GM19463 (cell line): ENCODE data around the gene RNF207.

ENCODE experiments used
- ATAC-seq: cut with Tn5 transposase; IDR thresholded peaks from one replicate; pipeline ENCODE4 v1.9.1; 2021; ENCODE audit warnings: mild to moderate bottlenecking, moderate library complexity; ENCODE audit not compliant: unreplicated experiment

The RNF207 gene

DNA sequence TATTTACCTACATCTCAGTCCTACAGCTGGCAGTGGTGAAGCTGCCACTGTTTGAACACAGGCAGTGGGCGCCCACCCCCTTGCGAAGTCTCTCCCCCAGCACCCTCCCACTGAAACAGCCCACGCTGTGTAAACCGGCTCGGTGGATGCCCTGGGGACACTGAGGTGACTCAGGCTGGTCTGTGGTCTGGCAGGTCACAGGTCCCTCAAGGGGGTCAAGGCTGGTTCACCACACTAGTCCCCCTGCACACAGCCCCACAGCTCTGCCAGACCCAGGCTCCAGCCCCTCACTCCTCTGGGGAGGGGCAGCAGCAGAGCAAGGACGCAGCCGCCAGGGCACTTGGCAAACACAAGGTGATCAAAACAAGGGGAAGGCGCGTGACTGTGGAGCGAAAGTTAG, 33.4 kb upstream of the RNF207 start:
- no peak for ATAC-seq

DNA sequence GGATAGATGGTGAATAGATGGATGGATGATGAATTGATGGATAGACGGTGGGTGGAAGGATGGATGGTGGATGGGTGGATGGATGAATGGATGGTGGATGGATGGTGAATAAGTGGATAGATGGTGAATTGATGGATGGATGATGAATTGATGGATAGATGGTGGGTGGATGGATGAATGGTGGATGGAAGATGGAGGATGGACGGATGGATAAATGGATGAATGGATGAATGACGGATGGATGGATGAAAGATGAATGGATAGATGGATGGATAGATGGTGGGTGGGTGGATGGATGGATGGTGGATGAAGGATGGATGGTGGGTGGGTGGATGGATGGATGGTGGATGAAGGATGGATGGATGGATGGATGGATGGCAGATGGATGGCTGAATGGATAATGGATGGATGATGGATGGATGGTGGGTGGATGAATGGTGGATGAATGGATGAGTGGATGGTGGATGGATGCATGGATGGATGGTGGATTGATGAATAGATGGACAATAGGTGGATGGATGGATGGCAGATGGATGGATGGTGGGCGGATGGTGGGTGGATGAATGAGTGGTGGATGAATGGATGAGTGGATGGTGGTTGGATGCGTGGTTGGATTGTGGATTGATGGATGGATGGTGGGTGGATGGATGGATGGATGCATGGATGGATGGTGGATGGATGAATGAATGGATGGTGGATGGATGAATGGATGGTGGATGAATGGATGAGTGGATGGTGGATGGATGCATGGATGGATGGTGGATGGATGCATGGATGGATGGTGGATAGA, 31.1 kb upstream of the RNF207 start:
- no peak for ATAC-seq

DNA sequence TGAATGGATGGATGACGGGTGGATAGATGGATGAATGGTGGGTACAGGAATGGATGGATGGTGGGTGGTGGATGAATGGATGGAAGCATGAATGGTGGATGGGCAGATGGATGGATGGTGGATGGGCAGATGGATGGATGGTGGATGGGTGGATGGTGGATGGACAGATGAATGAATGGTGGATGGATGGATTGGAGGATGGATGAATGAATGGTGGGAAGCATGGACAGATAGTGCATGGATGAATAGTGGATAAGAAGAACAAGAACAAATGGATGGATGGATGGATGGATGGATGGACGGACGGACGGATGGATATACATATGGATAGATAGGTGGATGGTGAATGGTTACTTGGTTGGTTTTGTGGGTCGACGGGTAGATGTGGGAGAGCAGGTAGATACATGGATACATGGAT, 30.5 kb upstream of the RNF207 start:
- ATAC-seq, result no peak

DNA sequence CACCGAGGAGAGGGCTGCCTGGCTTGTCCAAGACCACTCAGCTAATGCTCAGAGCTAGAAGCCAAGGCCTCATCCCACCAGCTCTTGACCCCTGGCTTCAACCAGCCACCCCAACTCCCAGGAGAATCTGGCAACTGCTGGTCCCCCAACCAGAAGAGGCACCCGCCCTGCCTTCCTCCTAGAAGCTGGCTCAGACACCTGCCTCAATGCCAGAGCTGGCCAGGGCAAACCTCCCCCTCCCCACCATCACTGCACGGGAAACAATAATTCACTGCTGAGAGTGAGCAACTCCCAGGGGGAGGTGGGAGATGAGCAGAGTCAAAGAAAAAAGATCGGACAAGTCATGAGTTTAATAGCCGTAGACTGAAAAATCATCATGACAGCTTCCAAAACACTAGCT, 29.1 kb upstream of the RNF207 start:
- no peak for ATAC-seq

DNA sequence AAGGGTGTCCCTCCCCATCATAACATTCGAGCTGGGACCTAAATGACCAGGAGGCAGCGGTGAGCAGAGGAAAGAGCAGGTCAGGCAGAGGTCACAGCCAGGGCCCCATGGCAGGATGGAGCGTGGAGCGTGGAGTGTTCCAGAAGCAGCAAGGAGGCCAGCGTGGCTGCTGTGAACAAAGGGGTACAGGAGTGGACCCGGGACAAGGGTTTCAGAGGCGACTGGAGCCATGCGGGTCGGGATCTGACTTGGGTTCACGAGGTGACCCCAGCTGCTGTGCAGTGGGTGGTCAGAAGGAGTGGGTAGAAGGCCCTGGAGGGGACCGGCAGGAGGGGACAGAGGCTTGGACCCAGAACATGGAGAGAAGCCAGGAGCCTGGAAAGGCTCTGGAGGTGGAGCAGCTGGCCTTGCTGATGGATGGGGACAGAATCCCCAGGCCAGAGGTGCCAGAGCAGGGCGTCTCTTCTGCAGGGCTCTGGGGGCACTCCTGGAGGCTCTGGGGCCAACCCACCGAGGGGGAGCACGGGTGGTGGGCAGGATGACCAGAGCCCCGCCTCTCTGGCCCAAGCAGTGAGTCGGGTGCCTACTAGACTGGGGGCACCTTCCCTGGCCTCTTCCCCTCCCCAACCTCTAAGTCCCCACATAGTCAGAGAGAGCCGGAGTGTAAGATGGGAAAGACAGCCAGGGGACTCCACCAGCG, 28.1 kb upstream of the RNF207 start:
- ATAC-seq, result no peak

DNA sequence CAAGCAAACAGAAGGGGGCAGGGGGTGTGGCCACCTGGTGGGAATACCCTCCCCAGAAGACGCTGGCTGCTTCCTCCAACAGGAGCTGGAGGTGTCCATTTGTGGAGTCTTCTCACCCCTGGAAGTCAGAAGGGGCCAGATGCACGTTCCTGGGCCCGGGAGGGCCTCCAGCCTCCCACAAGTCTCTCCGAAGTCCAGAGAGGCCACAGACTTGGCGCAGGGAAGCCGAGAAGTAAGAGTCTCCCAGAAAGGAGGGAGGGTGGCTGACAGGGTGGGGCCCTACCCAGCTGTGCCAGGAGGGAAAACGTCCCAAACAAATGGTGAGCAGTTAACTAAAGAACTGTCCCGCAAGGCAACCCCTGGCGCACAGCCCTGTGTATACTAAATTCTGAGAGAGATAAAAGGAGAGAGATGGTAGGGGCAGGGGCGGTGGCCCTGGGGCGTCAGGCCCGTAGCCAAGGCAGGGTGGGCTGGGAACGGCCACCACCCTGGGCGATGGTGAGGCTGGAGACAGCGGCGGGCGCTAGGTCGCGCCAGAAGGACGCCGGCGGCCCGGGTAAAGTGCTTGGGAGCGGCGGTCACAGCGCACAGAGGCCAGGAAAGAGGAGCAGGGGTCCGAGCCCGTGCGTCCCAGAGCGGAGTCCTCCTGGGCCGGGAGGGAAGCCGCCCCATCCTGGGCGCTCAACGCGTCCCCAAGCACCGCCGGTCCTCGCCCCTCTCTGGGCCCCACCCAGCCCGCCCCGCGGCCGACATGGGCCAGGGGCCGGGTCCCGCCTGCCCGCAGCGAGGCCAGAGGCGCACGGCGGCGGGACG, 27.0 kb upstream of the RNF207 start:
- ATAC-seq, result no peak

DNA sequence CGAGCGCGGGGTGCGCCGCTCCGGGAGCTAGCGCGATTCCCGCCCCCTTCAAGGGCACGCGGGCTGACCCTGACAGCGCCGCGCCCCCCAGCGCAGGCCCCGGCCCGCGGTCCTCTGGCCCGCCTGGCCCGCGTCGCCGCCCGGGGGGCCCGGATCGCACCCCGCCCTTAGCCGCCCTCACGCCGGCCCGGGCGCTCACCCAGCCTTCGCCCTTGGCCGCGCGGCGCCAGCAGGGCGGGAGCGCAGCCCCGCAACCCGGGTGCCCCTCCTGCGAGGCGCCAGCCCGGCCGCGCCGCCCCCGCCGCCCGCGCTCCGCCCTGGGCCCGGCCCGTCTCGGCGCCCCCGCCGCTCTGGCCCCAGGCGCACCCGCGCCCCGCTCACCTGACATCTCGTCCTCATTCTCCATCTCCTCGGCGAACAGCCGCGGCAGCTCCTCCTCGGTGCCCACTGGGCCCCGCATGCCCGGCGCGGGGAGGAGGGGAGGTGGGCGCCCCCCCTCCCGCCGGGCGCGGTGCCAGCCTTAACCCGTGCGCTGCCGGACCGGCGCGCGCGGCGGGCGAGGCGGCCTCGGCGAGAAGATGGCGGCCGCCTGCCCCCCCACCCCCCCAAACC, 26.2 kb upstream of the RNF207 start:
- ATAC-seq, result no peak

DNA sequence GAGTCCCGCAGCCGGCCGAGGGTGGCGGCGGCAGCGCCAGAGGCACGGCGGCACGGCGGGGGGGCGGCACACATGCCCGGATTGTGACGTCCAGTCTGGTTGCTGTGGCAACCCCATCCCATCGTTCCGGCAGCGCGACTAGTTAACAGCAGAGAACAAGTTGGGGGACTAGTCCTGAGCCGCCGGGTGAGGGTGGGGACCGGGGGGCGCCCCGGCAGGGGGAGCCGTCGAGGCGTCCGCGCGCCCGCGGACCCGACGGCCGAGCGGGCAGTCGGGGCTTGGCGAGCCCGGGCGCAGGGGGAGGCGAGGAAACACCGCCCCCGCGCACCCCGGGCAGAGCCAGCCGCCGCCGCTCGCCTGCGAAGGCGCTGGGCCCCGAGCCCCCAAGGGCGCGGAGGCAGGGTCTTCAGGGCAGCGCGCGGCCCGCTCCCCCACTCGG, 25.6 kb upstream of the RNF207 start, which contains the start of gene CHD5:
Gene CHD5 (minus strand): TSS at position 54 of the 439 bp plus-strand sequence. CDS start 298 bp downstream, outside the sequence.
- no peak for ATAC-seq

DNA sequence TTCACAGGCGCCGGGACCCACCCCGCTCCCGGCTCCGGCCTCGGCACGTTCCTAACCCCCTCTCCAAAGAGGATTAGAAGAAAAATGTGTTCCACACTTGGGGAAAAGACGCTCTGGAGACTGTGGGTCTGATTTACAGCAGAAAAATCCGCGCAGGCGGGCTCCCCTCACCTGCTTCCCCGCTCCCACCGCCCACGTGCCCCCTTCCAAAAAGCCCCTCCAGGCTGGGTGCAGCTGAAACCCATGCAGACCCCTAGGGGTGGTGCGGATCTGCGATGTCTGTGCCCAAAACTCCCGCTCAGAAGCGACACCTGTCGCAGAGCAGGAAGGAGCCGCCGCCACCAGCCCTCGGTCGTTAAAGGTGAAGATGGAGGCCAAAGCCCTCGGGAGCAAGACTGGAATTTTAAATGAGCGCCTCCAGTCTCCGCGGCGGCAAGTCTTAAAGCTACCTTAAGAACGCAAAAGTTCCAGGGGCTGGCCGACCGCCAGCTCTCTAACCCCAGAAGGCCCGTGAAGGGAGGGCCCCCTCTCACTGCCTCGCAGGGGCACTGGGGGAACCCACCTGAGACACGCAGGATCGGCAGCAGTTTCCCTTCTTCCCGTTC, 25.1 kb upstream of the RNF207 start:
- ATAC-seq, result no peak

DNA sequence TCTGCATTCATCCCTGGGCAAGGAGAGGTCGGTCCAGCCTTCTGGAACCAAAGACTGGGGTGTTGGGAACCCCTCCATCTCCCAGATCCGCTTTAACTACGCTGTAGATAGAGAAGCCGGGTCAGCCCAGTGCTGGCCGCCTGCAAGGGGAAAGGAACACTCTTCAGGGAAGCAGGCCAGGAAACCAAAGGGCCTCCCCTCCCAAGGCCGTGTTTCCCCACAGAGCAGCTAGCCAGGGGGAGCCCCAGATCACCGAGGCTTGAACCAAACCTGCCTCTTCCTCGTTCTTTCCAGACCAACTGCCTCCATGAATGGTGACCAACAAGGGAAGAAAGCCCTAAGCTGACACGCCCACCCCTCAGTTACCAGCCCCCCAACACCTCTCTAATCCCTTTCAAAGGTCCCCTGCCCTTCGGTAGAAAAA, 24.6 kb upstream of the RNF207 start:
- no peak for ATAC-seq

DNA sequence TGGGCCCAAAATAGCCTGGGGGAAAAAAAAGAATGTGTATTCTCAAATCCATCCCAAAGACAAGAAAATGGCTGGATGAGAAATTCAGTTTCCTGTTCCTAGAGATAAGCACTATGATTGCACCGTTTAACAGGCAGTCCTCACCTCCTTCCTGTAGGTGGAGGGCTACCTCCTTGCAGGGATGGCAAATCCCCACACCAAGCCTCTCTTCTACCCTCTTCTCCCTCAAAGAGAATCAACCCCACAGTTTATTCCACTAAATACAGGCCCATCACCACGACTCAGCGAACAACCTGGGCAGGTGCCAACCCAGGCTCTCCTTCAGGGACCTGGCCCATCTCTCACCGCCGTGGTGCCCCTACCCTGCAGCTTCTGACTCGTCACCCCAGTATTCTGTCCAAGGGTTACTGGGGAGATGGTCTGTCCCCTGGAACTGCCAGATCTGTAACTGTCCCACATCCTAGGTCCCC, 22.4 kb upstream of the RNF207 start:
- no peak for ATAC-seq

DNA sequence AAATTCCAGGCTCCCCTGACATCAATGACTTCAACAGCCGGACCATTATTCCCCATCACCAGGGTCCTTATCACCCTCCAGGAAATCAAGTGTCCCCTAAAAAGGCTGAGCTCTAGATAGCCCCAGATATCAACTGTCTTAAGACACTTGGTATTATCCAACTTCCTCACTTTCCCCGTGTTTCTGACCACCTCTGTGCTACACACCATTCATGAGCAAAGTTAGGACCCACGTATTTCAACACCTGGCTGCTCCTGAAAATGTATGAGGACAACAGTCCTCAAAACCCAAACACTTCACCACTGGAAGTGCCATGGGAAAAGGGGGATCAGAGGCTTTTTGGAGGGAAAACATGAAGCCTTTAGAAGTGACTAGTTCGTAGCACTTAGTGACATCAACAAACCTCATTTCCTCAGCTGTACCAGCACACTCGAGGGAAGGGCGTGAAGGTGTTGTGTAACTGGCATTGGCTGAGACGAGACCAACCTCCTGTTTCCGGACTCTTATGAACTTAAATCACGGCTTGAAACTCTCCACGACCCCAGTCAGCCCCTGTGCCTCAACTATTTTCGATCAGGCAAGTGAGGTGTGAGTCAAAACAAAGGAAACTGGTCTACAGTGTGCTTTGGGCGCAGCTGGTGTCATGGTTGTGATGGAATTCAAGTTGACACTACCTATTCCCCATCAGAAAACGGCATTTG, 21.7 kb upstream of the RNF207 start:
- ATAC-seq, result no peak

DNA sequence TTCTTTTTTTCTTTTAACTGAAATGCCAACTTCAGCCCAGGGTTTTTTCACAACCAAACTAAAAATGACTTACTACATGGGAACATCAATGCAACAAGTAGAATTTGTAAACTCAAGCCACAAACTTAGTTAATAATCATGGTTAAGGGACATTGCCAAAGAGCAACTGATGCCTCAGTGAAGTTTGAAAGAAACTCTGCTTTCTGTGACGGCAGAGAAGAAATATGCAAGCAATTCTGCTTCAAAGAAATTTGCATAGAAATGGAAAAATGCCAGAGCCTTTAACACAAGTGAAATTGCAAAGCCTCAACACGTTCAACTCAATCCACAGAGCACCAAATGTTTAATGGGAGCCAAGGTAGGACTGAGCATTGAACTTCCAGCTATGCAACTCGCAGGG, 20.8 kb upstream of the RNF207 start:
- no peak for ATAC-seq

DNA sequence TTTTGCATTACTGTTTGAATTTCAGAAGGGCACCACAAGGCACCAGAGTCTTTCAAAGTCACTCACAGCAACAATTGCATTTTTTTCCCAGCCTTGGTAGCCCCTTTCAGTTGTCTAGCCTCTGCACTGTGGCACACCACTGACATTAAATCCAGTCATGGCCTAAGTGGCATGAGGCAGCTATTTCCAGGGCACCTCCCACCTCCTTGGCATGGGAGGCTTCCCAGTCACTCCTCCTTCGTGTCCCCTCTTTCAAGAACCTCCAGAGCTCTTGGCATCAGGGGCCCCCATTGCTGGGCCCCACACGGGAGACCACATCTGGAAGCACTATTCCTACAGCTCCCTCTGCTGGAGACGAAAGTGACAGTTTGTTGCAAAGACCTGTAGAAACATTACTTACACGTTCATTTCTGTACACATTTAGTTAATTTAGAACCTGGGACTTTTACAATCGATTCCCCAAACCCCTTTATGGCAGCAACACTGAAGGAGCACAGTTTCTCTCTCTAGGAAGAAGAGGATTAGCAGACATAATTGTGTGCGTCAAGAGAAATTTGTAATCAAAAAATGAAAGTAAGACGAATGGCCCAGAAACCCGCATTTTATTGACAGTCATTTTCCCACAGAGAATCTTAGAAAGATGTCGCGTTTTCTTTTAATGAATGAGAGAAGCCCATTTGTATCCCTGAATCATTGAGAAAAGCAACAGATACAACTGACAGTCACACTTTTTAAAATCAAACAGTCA, 20.1 kb upstream of the RNF207 start:
- ATAC-seq, result no peak

DNA sequence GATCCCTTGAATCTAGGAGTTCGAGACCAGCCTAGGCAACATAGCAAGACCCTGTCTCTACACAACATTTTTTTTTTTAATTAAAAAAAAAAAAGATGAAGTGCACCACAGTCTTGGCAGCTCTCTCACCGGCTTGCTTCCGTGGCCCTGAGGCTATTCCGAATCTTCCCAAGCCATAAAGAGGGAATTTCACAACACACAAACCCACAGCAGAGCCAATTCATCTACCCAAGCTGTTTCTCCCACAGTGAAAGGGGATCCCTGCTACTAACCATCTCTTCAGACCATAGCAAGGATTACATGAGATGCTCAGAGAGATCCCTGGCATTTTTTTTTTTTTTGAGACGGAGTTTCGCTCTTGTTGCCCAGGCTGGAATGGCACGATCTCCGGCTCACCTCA, 17.5 kb upstream of the RNF207 start:
- no peak for ATAC-seq

DNA sequence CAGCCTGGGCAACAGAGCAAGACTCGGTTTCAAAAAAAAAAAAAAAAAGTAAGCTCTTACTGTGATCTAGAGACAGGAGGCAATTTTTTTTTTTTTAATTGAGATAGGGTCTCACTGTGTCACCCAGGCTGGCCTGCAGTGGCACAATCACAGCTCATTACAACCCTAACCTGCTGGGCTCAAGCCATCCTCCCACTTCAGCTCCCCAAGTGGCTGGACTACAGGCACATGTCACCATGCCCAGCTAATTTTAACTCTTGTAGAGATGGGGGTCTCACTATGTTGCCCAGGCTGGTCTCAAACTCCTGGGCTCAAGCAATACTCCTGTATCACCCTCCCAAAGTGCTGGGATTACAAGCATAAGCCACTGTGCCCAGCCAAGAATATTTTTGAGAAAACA, 14.0 kb upstream of the RNF207 start:
- no peak for ATAC-seq

DNA sequence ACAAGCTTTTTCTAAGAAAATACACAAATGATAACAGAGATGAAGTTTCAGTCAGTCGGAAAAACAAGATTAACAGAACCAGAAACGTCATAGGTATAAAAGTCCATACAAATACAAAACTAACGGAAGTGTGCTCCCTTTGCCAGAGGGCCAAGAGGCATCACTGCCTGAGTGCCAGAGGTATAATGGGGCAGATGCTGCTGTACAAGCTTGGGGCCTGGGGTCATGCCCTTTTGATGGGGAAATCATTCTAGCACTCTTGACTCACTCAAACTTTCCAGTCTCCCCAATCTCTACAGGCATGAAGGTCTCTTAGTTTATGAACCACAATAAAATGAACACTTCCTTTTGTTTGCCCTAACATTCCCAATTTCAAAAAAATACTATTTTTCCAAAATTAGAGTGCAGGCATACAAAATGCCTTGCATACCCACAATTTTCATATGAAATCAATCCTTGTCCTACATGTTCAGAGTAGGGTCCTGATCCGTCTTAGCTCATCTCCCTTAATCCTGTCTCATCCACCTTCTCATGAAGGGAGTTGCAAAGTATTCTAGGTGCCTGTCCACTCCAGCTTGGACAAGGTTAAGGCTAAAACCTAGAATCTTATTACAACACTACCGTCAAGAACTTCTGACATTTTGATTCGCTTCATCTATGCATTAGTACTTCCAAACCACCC, 8.0 kb upstream of the RNF207 start:
- ATAC-seq, result no peak

DNA sequence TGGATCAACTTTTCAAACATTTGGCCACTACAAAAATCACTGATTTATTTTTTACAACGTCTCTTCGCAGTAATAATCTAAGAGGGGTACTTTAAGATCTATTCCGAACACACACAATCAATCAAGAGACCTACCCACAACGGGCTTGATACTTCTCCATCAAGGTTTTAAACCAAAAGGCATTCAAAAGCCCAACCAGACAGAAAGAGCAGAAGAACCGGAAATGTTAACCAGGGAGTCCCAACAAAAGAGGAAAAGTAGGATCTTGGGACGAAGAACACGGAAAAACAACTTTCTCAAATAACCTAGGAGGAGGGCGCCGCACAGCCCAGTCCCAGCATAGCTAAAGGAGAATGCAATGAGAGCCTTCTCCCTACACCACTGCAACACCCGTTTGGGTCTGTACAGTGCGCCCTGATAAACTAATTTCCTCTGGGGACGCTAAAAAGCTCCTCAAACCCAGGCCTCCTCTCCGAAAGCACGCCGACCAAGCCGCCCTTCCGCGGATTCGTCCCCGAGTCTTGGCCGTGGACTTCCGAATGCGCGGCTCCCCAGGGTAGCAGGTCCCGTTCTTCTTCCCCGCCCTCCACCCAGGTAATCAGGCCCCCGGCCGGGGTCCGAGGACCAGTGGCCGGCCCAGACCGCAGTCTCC, 7.1 kb upstream of the RNF207 start:
- ATAC-seq, result peak; percentile 11
